GM21786 (cell line): Measurements from ENCODE around the gene SMARCAL1.

Experiments
- ATAC-seq: cut with Tn5 transposase; IDR thresholded peaks from one replicate; pipeline ENCODE4 v1.9.1; 2021; ENCODE audit not compliant: unreplicated experiment

Gene SMARCAL1

GRCh38 chr2:216474925-216475670 lies 62.8 kb downstream of the SMARCAL1 start:
- peak; percentile 48 for ATAC-seq

- ATAC-seq = no peak
Observed at GRCh38 chr2:216475767-216476166, 63.5 kb downstream of the SMARCAL1 start.

GRCh38 chr2:216477283-216478035 lies 65.2 kb downstream of the SMARCAL1 start:
- ATAC-seq = no peak

- ATAC-seq = peak; percentile 60
Observed at GRCh38 chr2:216478151-216478550, 65.9 kb downstream of the SMARCAL1 start.

GRCh38 chr2:216478791-216479190 lies 66.5 kb downstream of the SMARCAL1 start:
- ATAC-seq = no peak

GRCh38 chr2:216480221-216480620 lies 67.9 kb downstream of the SMARCAL1 start:
- no peak for ATAC-seq

GRCh38 chr2:216482640-216483039 lies 70.4 kb downstream of the SMARCAL1 start:
- ATAC-seq = no peak

GRCh38 chr2:216485237-216485636 lies 73.0 kb downstream of the SMARCAL1 start:
- ATAC-seq = no peak

- no peak for ATAC-seq
Observed at GRCh38 chr2:216485745-216486144, 73.5 kb downstream of the SMARCAL1 start.

GRCh38 chr2:216486271-216486670 lies 74.0 kb downstream of the SMARCAL1 start:
- ATAC-seq = no peak

GRCh38 chr2:216486708-216487107 lies 74.4 kb downstream of the SMARCAL1 start:
- no peak for ATAC-seq

- ATAC-seq = no peak
Observed at GRCh38 chr2:216490061-216490460, 77.8 kb downstream of the SMARCAL1 start.

GRCh38 chr2:216491793-216492596 lies 79.7 kb downstream of the SMARCAL1 start:
- peak; percentile 85 for ATAC-seq

GRCh38 chr2:216492597-216493333 lies 80.5 kb downstream of the SMARCAL1 start:
- no peak for ATAC-seq

GRCh38 chr2:216493334-216493685 lies 81.0 kb downstream of the SMARCAL1 start:
- no peak for ATAC-seq

GRCh38 chr2:216495656-216496055 lies 83.4 kb downstream of the SMARCAL1 start:
- no peak for ATAC-seq

- ATAC-seq = no peak
Observed at GRCh38 chr2:216497382-216498069, 85.2 kb downstream of the SMARCAL1 start.

GRCh38 chr2:216498070-216498378 lies 85.7 kb downstream of the SMARCAL1 start:
- no peak for ATAC-seq

- peak; percentile 86 for ATAC-seq
Observed at GRCh38 chr2:216498379-216499352, 86.4 kb downstream of the SMARCAL1 start, which contains the start of gene RPL37A. RPL37A (plus strand) TSS chr2:216498844; CDS start chr2:216498875, 31 bp downstream.
